Measurements from ENCODE around the gene LIF.

The LIF gene

DNA sequence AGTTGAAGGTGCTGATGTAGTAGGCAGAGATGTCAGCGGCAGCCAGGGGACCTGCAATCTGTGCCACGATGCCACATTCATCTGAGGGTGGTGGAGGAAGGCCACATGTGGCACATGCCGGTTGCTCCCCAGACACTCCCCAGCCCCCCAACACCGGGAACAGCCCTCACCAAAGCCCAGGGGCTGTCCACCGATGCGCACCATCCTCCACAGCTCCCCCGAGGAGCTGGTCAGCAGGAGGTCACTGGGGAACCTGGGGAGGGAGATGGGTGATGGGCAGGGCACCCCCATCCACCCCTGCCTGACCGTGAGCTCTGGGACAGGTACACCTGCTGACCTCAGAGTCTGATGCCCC lies 39.3 kb upstream of the LIF start:
- Histone ChIP-seq H3K36me3 (ENCODE audit: control insufficient read depth, insufficient read depth, low read length) (no peaks in the 10 kb centered on the region), H3K27me3 (replicated peaks; ENCODE audit: control insufficient read depth, insufficient read depth, low read length) (no peaks in the 10 kb centered on the region)
- DNase-seq (ENCODE audit: extremely low read depth, insufficient read length): no peak

DNA sequence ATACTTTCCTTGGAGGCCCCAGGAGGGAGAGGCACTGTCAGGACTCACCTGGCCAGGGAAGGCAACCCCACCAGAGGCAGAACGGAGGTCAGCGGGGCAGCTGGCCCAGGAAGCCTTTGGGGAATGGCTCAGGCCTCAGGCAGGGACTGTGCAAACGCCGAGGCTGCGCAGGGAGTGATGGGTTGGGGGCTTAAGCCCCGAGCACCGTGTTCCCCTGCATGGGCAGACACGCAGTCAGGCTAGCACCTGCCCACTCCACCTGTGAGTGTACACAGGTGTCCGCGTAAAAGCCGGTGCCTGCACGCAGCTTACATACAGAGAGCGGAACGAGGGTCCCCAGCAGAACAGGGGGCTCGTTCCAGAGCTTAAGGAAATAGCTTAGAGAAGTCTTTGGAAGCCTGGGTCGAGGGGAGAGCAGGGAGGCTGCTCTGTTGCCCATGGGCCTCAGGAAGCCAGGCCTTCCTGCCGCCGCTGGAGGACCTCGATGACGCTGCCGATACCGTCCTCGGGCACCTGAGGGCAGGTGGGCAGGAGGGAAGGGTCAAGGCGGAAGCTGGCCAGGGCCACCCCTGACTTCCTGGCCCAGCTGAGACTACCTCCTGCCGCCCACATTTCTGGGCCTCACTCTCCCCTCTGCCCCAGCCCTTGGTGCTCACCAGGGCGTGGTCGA lies 38.8 kb upstream of the LIF start:
- H3K36me3 ChIP-seq (ENCODE audit: control insufficient read depth, insufficient read depth, low read length): no peaks in the 10 kb centered on the region
- DNase-seq (ENCODE audit: extremely low read depth, insufficient read length): no peak
- no peak overlapping the region for H3K4me3 ChIP-seq (replicated peaks; ENCODE audit: low read depth, low read length)
- no peaks in the 10 kb centered on the region for H3K27me3 ChIP-seq (replicated peaks; ENCODE audit: control insufficient read depth, insufficient read depth, low read length)
- TF ChIP-seq CTCF (IDR thresholded peaks at IDR 0.05; ENCODE audit: insufficient read depth, low read length, poor library complexity, severe bottlenecking): no peak

More for the DNA sequence above, 39.3 kb upstream of the LIF start:
- no peak for TF ChIP-seq CTCF (IDR thresholded peaks at IDR 0.05; ENCODE audit: insufficient read depth, low read length, poor library complexity, severe bottlenecking)
- H3K4me3 ChIP-seq (replicated peaks; ENCODE audit: low read depth, low read length): no peak overlapping the region

DNA sequence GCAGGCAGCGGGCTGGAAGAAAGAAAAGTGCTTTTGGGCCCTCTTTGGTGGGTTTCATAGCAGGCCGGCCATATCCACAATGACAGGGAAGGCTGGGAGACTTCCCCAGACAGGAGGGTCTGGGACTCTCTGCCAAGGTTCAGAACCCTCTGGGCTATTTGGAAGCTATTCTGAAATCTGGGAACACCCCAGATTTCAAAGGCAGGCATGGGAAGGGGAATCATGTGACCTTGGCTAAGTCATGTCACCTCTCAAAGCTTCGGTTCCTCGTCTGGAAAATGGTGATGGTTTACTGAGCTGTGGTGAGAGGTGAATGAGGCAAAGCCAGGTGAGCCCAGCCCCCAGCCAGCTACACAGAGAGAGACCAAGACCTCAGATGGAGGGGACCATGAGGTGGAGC lies 38.1 kb upstream of the LIF start:
- TF ChIP-seq CTCF (IDR thresholded peaks at IDR 0.05; ENCODE audit: insufficient read depth, low read length, poor library complexity, severe bottlenecking): no peak
- no peak overlapping the region for H3K4me3 ChIP-seq (replicated peaks; ENCODE audit: low read depth, low read length)
- DNase-seq (ENCODE audit: extremely low read depth, insufficient read length): no peak
- H3K27me3 ChIP-seq (replicated peaks; ENCODE audit: control insufficient read depth, insufficient read depth, low read length): no peaks in the 10 kb centered on the region
- no peaks in the 10 kb centered on the region for H3K36me3 ChIP-seq (ENCODE audit: control insufficient read depth, insufficient read depth, low read length)

GRCh38 chr22:30284172-30284571 lies 37.6 kb upstream of the LIF start:
- Histone ChIP-seq H3K4me3 (replicated peaks; ENCODE audit: low read depth, low read length) (no peak overlapping the region), H3K27me3 (replicated peaks; ENCODE audit: control insufficient read depth, insufficient read depth, low read length) (no peaks in the 10 kb centered on the region; the same call in 1 of the 2 replicates), H3K36me3 (ENCODE audit: control insufficient read depth, insufficient read depth, low read length) (no peaks in the 10 kb centered on the region)
- DNase-seq (ENCODE audit: extremely low read depth, insufficient read length): no peak
- no peak for TF ChIP-seq CTCF (IDR thresholded peaks at IDR 0.05; ENCODE audit: insufficient read depth, low read length, poor library complexity, severe bottlenecking)

DNA sequence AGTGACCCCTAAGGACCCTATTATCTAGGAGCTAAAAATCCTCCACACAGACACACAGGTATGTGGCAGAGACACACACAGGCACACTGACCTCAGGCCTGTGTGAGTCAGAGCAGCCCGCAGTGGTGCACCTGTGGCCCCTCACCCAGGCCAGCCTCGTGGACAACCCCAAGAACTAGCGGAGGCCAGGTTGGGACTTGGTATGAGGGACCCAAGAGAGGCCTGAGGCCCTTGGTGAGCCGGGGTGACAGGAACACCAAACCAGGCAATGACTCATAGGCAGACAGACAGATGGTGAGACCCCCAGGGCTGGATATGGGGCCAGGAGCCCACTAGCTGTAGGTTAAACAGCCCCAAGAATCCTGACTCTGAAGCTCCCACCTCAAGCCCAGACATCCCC lies 36.8 kb upstream of the LIF start:
- H3K27me3 ChIP-seq (replicated peaks; ENCODE audit: control insufficient read depth, insufficient read depth, low read length): no peaks in the 10 kb centered on the region; the same call in 1 of the 2 replicates
- no peaks in the 10 kb centered on the region for H3K36me3 ChIP-seq (ENCODE audit: control insufficient read depth, insufficient read depth, low read length)
- TF ChIP-seq CTCF (IDR thresholded peaks at IDR 0.05; ENCODE audit: insufficient read depth, low read length, poor library complexity, severe bottlenecking): no peak
- DNase-seq (ENCODE audit: extremely low read depth, insufficient read length): no peak
- no peak overlapping the region for H3K4me3 ChIP-seq (replicated peaks; ENCODE audit: low read depth, low read length)

DNA sequence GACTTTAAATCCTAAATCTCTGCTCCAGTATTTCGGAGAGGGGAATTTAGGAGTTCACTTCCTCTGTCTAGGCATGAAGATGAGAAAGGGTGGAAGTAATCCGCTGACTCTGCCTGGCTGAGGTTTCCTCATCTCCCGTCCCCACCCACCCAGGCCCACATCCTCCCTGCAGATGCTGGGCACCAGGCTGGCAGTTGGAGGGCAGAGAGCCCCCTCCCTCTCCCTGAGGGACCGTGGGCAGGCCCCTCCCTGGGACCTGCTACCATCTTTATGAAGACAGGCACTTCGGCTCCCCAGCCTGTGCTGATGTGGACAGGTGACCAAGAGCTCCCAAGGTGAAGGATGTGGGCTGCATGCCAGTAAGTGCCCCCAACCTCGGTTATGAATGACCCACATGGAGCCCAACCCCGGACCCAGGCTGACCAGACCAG lies 36.1 kb upstream of the LIF start:
- no peak overlapping the region for H3K4me3 ChIP-seq (replicated peaks; ENCODE audit: low read depth, low read length)
- no peak for DNase-seq (ENCODE audit: extremely low read depth, insufficient read length)
- H3K36me3 ChIP-seq (ENCODE audit: control insufficient read depth, insufficient read depth, low read length): no peaks in the 10 kb centered on the region
- H3K27me3 ChIP-seq (replicated peaks; ENCODE audit: control insufficient read depth, insufficient read depth, low read length): no peaks in the 10 kb centered on the region; the same call in 1 of the 2 replicates
- no peak for TF ChIP-seq CTCF (IDR thresholded peaks at IDR 0.05; ENCODE audit: insufficient read depth, low read length, poor library complexity, severe bottlenecking)
